GM12878 (cell line): ENCODE results near the gene DMBX1. TPM values are rescaled to one million over a fixed set of nuclear protein-coding genes. Genes with fewer than 3 reads are reported as not detected.

Experiments
- ATAC-seq: fragments of 200-7000 bp; cut with Tn5 transposase; 3 replicates; pipeline ENCODE4 v1.9.1; 2020; ENCODE audit warnings: mild to moderate bottlenecking, moderate library complexity
- BruUV-seq: library from RNA; stranded (reverse); fragments of 400-500 nt; replicated peaks from 2 replicates; lab custom pipeline; 2021; lab: Mats Ljungman, UMichigan
- CTCF ChIA-PET: fragments of 300-600 bp; sonication (Branson Sonifier 250); formaldehyde crosslinking; extraction: SDS; loops from one replicate; lab custom pipeline; 2021; ENCODE audit warnings: inconsistent platforms; lab: Yijun Ruan, JAX
- POLR2A ChIA-PET: fragments of 350-600 bp; formaldehyde crosslinking; extraction: SDS; loops from one replicate; lab custom pipeline; 2021; ENCODE audit warnings: inconsistent platforms; lab: Charles Lee
- RAD21 ChIA-PET: fragments of 300-600 bp; sonication (Branson Sonifier 250); formaldehyde crosslinking; loops from one replicate; lab custom pipeline; 2023; ENCODE audit warnings: antibody characterized with exemption; ENCODE audit not compliant: unreplicated experiment; lab: Charles Lee
- SMC1A ChIA-PET: fragments of 300-600 bp; sonication (Branson Sonifier 250); formaldehyde crosslinking; loops from one replicate; lab custom pipeline; 2023; ENCODE audit not compliant: unreplicated experiment, uncharacterized antibody; lab: Charles Lee
- DNase-seq: peaks from one replicate; pipeline ENCODE4 v3.0.0-alpha.2; 2011; ENCODE audit warnings: low read depth, low spot score
- FAIRE-seq: peaks from 3 replicates; lab custom pipeline; 2011; peaks lifted over from hg19 to GRCh38; lab: Jason Lieb, UNC
- H2AFZ ChIP-seq: 2 replicates; pipeline ENCODE4 v1.6.0; 2011; ENCODE audit warnings: low read depth, low read length, control low read depth; ENCODE audit not compliant: control insufficient read depth
- H3K27ac ChIP-seq: 2 replicates; pipeline ENCODE4 v1.5.1; 2011; ENCODE audit warnings: control low read depth; ENCODE audit not compliant: control insufficient read depth, insufficient read depth
- H3K27me3 ChIP-seq, 2 experiments: replicated peaks in 1 of 2; 2 replicates each; pipeline versions ENCODE4 v1.6.0 to v1.6.1; 2011; ENCODE audit warnings: low read length in 1 of 2; ENCODE audit not compliant: control insufficient read depth in 2 of 2, insufficient read depth in 2 of 2
- H3K36me3 ChIP-seq, 2 experiments: 2 replicates each; pipeline ENCODE4 v1.5.1; 2011; ENCODE audit warnings: low read length in 1 of 2; ENCODE audit not compliant: control insufficient read depth in 2 of 2, insufficient read depth in 2 of 2
- H3K4me1 ChIP-seq: 2 replicates; pipeline ENCODE4 v1.6.1; 2011; ENCODE audit warnings: mild to moderate bottlenecking, low read length, moderate library complexity, mixed read lengths; ENCODE audit not compliant: control insufficient read depth, insufficient read depth
- H3K4me2 ChIP-seq: 2 replicates; pipeline ENCODE4 v1.6.0; 2011; ENCODE audit warnings: control low read depth; ENCODE audit not compliant: control insufficient read depth, insufficient read depth
- H3K4me3 ChIP-seq: fragments of 200-600 bp; sonication (generic); 2 replicates; pipeline ENCODE4 v1.5.1; 2016
- H3K79me2 ChIP-seq: 2 replicates; pipeline ENCODE4 v1.6.0; 2011; ENCODE audit warnings: low read length; ENCODE audit not compliant: control insufficient read depth, insufficient read depth
- H3K9ac ChIP-seq: 2 replicates; pipeline ENCODE4 v1.8.0; 2011; ENCODE audit warnings: low read length, control low read depth, mixed read lengths; ENCODE audit not compliant: control insufficient read depth, insufficient read depth
- H3K9me3 ChIP-seq: replicated peaks from 3 replicates; pipeline ENCODE4 v1.5.1; 2011; ENCODE audit warnings: mild to moderate bottlenecking, low read length; ENCODE audit not compliant: control insufficient read depth, insufficient read depth
- H4K20me1 ChIP-seq: 2 replicates; pipeline ENCODE4 v1.6.0; 2011; ENCODE audit not compliant: control insufficient read depth, insufficient read depth
- ASH2L ChIP-seq: fragments of 300-600, 200-600 bp; sonication (generic); IDR thresholded peaks from 2 replicates; pipeline ENCODE4 v1.6.1; 2017; ENCODE audit warnings: low read depth, mild to moderate bottlenecking, borderline replicate concordance
- BRCA1 ChIP-seq: IDR thresholded peaks from 2 replicates; pipeline ENCODE4 v1.6.1; 2011; ENCODE audit warnings: low read depth, low read length, improper control_type of control experiment
- IKZF1 ChIP-seq: fragments of 450-650 bp; conservative IDR thresholded peaks from 2 replicates; pipeline ENCODE4 v1.6.1; 2017; ENCODE audit warnings: antibody characterized with exemption, mild to moderate bottlenecking
- KAT2A ChIP-seq: conservative IDR thresholded peaks from 2 replicates; pipeline ENCODE4 v1.6.1; 2011; ENCODE audit warnings: low read depth, low read length; ENCODE audit not compliant: control insufficient read depth
- MEF2A ChIP-seq: IDR thresholded peaks from 2 replicates; pipeline ENCODE4 v1.6.1; 2011; ENCODE audit warnings: low read depth, mild to moderate bottlenecking, low read length, moderate library complexity; ENCODE audit not compliant: insufficient read depth
- RB1 ChIP-seq: fragments of 450-650 bp; formaldehyde crosslinking; IDR thresholded peaks from 2 replicates; pipeline ENCODE4 v1.6.1; 2017; ENCODE audit warnings: mild to moderate bottlenecking, borderline replicate concordance
- STAT3 ChIP-seq: IDR thresholded peaks from 2 replicates; pipeline ENCODE4 v1.6.1; 2011; ENCODE audit warnings: low read depth, low read length, improper control_type of control experiment
- YY1 ChIP-seq: IDR thresholded peaks from 2 replicates; pipeline ENCODE4 v1.6.1; 2011; ENCODE audit warnings: low read depth, mild to moderate bottlenecking, low read length
- ZNF24 ChIP-seq: fragments of 450-650 bp; IDR thresholded peaks from 2 replicates; pipeline ENCODE4 v1.6.1; 2017; ENCODE audit warnings: antibody characterized with exemption, mild to moderate bottlenecking
- WGBS: methylation state at CpG from one replicate; pipeline ENCODE4 v1.1.6; 2016; ENCODE audit warnings: low lambda C conversion rate; ENCODE audit not compliant: insufficient replicate concordance, insufficient coverage; ENCODE audit errors: missing lambda C conversion rate; 5-methylcytosine and 5-hydroxymethylcytosine counted together
- in situ Hi-C: fragments of 300-500 bp; cut with MboI; formaldehyde crosslinking; loops from 9 replicates; pipeline ENCODE4 v1.14.3; 2018; ENCODE audit warnings: mixed read lengths
- intact Hi-C: fragments of 100-400 bp; cut with micrococcal nuclease; formaldehyde crosslinking; loops from one replicate; pipeline ENCODE4 v1.14.2; 2022; ENCODE audit not compliant: unreplicated experiment
- polyA plus RNA-seq, 11 experiments: library from polyadenylated mRNA; depleted of rRNA in 4 of 11; unstranded in 6 of 11; stranded (reverse) in 5 of 11; fragments of >200 nt; fragmentation: Nextera tagmentation in 4 of 11; fragmentation: Illumina TruSeq in 1 of 11; extraction: Ambion mirVana in 4 of 11; extraction: Trizol in 1 of 11; gene quantifications; 1 replicate in 1 of 11; 2 replicates in 10 of 11; pipeline versions ENCODE4 v1.2.1 to v1.2.3, GENCODE V29; 2011 to 2016; ENCODE audit warnings: inconsistent platforms in 2 of 11, missing spikeins in 2 of 11, low read depth in 1 of 11
- total RNA-seq, 4 experiments: library from RNA; depleted of rRNA in 3 of 4; stranded (reverse); fragments of >200 nt in 3 of 4; fragmentation: Illumina TruSeq in 1 of 4; extraction: Trizol in 1 of 4; gene quantifications; 2 replicates each; pipeline versions ENCODE4 v1.2.1 to v1.2.3, GENCODE V29; 2013 to 2021
- TF ChIP-seq, protein P1 (sequence below): fragments of 450-650 bp; conservative IDR thresholded peaks from 2 replicates; pipeline ENCODE4 v1.6.1; 2017; ENCODE audit warnings: mild to moderate bottlenecking, moderate library complexity
- TF ChIP-seq, protein P2 (sequence below): fragments of 450-650 bp; IDR thresholded peaks from 2 replicates; pipeline ENCODE4 v1.6.1; 2017; ENCODE audit warnings: low read depth, mild to moderate bottlenecking, moderate library complexity

DMBX1 gene
- total and polyA plus RNA-seq, 10 of the 15 experiments (the other 5 are each of a cell fraction or from before 2014, with no cell fraction given): 0.03 TPM; not detected in 9

DNA sequence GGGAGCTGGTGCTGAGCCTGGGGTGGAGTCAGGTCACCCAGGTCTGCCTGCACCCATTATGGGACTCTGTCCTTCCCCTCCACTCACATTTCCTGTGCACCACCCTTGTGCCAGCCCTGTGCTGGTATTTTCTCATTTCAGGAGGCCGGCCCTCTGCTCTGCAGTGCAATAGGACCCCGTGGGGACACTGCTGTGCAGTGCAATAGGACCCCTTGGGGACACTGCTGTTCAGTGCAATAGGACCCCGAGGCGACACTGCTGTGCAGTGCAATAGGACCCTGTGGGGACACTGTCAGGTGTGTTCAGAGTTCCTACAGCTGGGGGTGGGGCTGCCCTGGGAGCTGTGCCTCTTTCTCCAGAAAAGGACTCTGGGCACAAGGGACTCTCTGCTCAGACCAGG lies 36.2 kb upstream of the DMBX1 start (continued):
- TF ChIP-seq, protein P1, sequence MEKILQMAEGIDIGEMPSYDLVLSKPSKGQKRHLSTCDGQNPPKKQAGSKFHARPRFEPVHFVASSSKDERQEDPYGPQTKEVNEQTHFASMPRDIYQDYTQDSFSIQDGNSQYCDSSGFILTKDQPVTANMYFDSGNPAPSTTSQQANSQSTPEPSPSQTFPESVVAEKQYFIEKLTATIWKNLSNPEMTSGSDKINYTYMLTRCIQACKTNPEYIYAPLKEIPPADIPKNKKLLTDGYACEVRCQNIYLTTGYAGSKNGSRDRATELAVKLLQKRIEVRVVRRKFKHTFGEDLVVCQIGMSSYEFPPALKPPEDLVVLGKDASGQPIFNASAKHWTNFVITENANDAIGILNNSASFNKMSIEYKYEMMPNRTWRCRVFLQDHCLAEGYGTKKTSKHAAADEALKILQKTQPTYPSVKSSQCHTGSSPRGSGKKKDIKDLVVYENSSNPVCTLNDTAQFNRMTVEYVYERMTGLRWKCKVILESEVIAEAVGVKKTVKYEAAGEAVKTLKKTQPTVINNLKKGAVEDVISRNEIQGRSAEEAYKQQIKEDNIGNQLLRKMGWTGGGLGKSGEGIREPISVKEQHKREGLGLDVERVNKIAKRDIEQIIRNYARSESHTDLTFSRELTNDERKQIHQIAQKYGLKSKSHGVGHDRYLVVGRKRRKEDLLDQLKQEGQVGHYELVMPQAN: no peak
- TF ChIP-seq, all 136 proteins: peak for 0

DNA sequence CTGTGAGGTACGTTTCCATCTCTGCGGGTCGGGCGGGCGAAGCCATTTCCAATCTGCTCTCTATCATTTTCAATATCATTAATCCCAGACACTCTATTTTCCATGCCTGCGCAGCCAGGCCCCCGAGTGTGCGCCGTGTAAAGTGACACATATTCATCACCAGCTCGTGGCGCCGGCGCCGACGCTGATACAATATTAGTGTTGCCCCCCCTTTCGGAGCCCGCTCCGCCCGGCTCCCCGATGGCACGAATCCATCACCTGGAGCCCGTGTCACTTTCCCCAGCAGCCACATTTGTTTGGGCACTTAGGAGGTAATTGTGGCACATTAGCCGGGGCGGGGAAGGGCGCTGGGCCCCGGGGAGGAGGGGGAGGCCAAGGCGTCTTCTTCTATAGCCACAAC lies 33.7 kb upstream of the DMBX1 start:
- 50% methylated on average over 23 of the region's 27 CpGs for WGBS
- no peak for DNase-seq
- no peak overlapping the region for H2AFZ ChIP-seq
- no peaks in the 10 kb centered on the region for H3K36me3 ChIP-seq
- FAIRE-seq: no peak
- ChIA-PET SMC1A (no interaction called here), POLR2A (no interaction called here), CTCF (interaction anchor here (0.7 kb wide), 1 partner anchor 9 kb away, joined by 4 read pairs; no protein-coding TSS in a partner anchor), RAD21 (no interaction called here)
- no peak overlapping the region for H3K27ac ChIP-seq
- no peaks in the 10 kb centered on the region for H3K9me3 ChIP-seq
- H3K4me3 ChIP-seq: no peak overlapping the region
- no peaks in the 10 kb centered on the region for H3K79me2 ChIP-seq
- no peak for TF ChIP-seq BRCA1
- no peak for TF ChIP-seq IKZF1
- TF ChIP-seq, protein P2, sequence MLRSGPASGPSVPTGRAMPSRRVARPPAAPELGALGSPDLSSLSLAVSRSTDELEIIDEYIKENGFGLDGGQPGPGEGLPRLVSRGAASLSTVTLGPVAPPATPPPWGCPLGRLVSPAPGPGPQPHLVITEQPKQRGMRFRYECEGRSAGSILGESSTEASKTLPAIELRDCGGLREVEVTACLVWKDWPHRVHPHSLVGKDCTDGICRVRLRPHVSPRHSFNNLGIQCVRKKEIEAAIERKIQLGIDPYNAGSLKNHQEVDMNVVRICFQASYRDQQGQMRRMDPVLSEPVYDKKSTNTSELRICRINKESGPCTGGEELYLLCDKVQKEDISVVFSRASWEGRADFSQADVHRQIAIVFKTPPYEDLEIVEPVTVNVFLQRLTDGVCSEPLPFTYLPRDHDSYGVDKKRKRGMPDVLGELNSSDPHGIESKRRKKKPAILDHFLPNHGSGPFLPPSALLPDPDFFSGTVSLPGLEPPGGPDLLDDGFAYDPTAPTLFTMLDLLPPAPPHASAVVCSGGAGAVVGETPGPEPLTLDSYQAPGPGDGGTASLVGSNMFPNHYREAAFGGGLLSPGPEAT: no peak
- no peak for TF ChIP-seq RB1
- TF ChIP-seq STAT3: no peak
- no peak for TF ChIP-seq MEF2A
- TF ChIP-seq KAT2A: no peak
- no peak for TF ChIP-seq ZNF24
- no peak for TF ChIP-seq ASH2L
- no peak for TF ChIP-seq YY1
- H3K4me2 ChIP-seq: no peak overlapping the region
- no TSS peak for BruUV-seq
- H3K27me3 ChIP-seq: peaks cover 2 to 4% of the 10 kb centered on the region in 2 experiments; a peak in 2 of 4 replicates
- intact Hi-C loops (no loop called here), in situ Hi-C loops (no loop called here)
- H3K4me1 ChIP-seq: no peaks in the 10 kb centered on the region
- no peaks in the 10 kb centered on the region for H4K20me1 ChIP-seq
- H3K9ac ChIP-seq: no peak overlapping the region
- ATAC-seq: no peak
